HepG2 (cell line): ENCODE results near the gene CCDC181. TPM values are rescaled to one million over a fixed set of nuclear protein-coding genes. Genes with fewer than 3 reads are reported as not detected.

ENCODE experiments used
- ATAC-seq: fragments of 200-7000 bp; cut with Tn5 transposase; 3 replicates; pipeline ENCODE4 v1.9.1; 2020; ENCODE audit warnings: mild to moderate bottlenecking, moderate library complexity
- BruUV-seq: library from RNA; stranded (reverse); fragments of 400-500 nt; replicated peaks from 2 replicates; lab custom pipeline; 2021; lab: Mats Ljungman, UMichigan
- CTCF ChIA-PET: fragments of 300-600 bp; formaldehyde crosslinking; extraction: SDS; loops from one replicate; lab custom pipeline; 2021; ENCODE audit warnings: low total read pairs, inconsistent platforms, low intra/inter-chr PET ratio; lab: Yijun Ruan, JAX
- POLR2A ChIA-PET: fragments of 350-600 bp; sonication (Branson Sonifier 250); formaldehyde crosslinking; loops from one replicate; lab custom pipeline; 2020; ENCODE audit warnings: antibody characterized with exemption, inconsistent platforms; lab: Yijun Ruan, JAX
- DNase-seq: peaks from one replicate; pipeline ENCODE4 v3.0.0-alpha.2; 2015; ENCODE audit warnings: low spot score
- FAIRE-seq: peaks from 3 replicates; lab custom pipeline; 2011; peaks lifted over from hg19 to GRCh38; lab: Jason Lieb, UNC
- H2AFZ ChIP-seq: one replicate; pipeline ENCODE4 v1.6.1; 2011; ENCODE audit warnings: low read length, inconsistent platforms
- H3K27ac ChIP-seq: fragments of 300-600 bp; 3 replicates; pipeline ENCODE4 v1.8.0; 2011; ENCODE audit warnings: mixed run types, mild to moderate bottlenecking, mixed read lengths, low read length, inconsistent platforms; ENCODE audit not compliant: insufficient read depth; ENCODE audit errors: extremely low read length
- H3K27me3 ChIP-seq, 2 experiments: fragments of 200-600 bp in 1 of 2; 2 replicates in 1 of 2; 3 replicates in 1 of 2; pipeline versions ENCODE4 v1.6.0 to v1.8.0; 2011; ENCODE audit warnings: low read length in 2 of 2, mild to moderate bottlenecking in 2 of 2, moderate library complexity in 2 of 2, inconsistent platforms in 1 of 2; ENCODE audit not compliant: insufficient read depth in 2 of 2, control insufficient read depth in 1 of 2
- H3K36me3 ChIP-seq, 2 experiments: fragments of 200-600 bp in 1 of 2; replicated peaks in 1 of 2; 2 replicates in 1 of 2; 3 replicates in 1 of 2; pipeline versions ENCODE4 v1.5.1 to v1.8.0; 2011; ENCODE audit warnings: low read length in 2 of 2, inconsistent platforms in 1 of 2; ENCODE audit not compliant: insufficient read depth in 2 of 2, control insufficient read depth in 1 of 2
- H3K4me1 ChIP-seq: 2 replicates; pipeline ENCODE4 v1.5.1; 2012; ENCODE audit warnings: low read length, inconsistent platforms; ENCODE audit not compliant: insufficient read depth
- H3K4me2 ChIP-seq: 2 replicates; pipeline ENCODE4 v1.6.0; 2011; ENCODE audit warnings: low read depth, low read length, inconsistent platforms
- H3K4me3 ChIP-seq, 3 experiments: fragments of 200-600 bp in 1 of 3; sonication (generic), shearing (Covaris generic) in 1 of 3; replicated peaks in 1 of 3; 2 replicates each; pipeline ENCODE4 v1.5.1; 2011 to 2016; ENCODE audit warnings: low read length in 3 of 3, inconsistent platforms in 2 of 3, low read depth in 2 of 3, mild to moderate bottlenecking in 2 of 3, control low read depth in 1 of 3, mixed read lengths in 1 of 3; ENCODE audit not compliant: insufficient read depth in 1 of 3
- H3K79me2 ChIP-seq: one replicate; pipeline ENCODE4 v1.6.1; 2011; ENCODE audit warnings: low read length, inconsistent platforms; ENCODE audit not compliant: insufficient read depth
- H3K9ac ChIP-seq: 2 replicates; pipeline ENCODE4 v1.6.0; 2011; ENCODE audit warnings: mild to moderate bottlenecking, low read depth, low read length, inconsistent platforms; ENCODE audit not compliant: insufficient read depth
- H3K9me3 ChIP-seq: 2 replicates; pipeline ENCODE4 v1.5.1; 2012; ENCODE audit warnings: mild to moderate bottlenecking, low read length
- H4K20me1 ChIP-seq: 2 replicates; pipeline ENCODE4 v1.6.0; 2011; ENCODE audit warnings: inconsistent platforms, mild to moderate bottlenecking, low read length, moderate library complexity; ENCODE audit not compliant: insufficient read depth
- FOXO4 ChIP-seq: sonication (generic); formaldehyde crosslinking; conservative IDR thresholded peaks from 2 replicates; pipeline ENCODE4 v1.8.1; 2023; ENCODE audit warnings: missing genetic modification reagents
- JUN ChIP-seq: sonication (generic); formaldehyde crosslinking; IDR thresholded peaks from 2 replicates; pipeline ENCODE4 v1.4.0; 2020; ENCODE audit warnings: mild to moderate bottlenecking, missing genetic modification reagents
- ZBTB1 ChIP-seq: sonication (generic); formaldehyde crosslinking; IDR thresholded peaks from 2 replicates; pipeline ENCODE4 v1.4.0; 2020; ENCODE audit warnings: missing genetic modification reagents, borderline replicate concordance
- ZFP36L2 ChIP-seq: sonication (generic); formaldehyde crosslinking; IDR thresholded peaks from 2 replicates; pipeline ENCODE4 v1.4.0; 2020; ENCODE audit warnings: missing genetic modification reagents
- WGBS: methylation state at CpG from one replicate; pipeline ENCODE4 v1.1.6; 2017; ENCODE audit warnings: low lambda C conversion rate; 5-methylcytosine and 5-hydroxymethylcytosine counted together
- in situ Hi-C: cut with HindIII; loops from 2 replicates; pipeline ENCODE4 v1.10.0; 2017; ENCODE audit warnings: low pct_unique_long_range_greater_than_20kb; ENCODE audit not compliant: extremely low pct_ligation_motif_present
- intact Hi-C: fragments of 100-400 bp; cut with micrococcal nuclease; formaldehyde crosslinking; loops from one replicate; pipeline ENCODE4 v1.10.0; 2022; ENCODE audit not compliant: unreplicated experiment
- polyA plus RNA-seq, 8 experiments: library from polyadenylated mRNA; depleted of rRNA in 3 of 8; stranded (reverse) in 7 of 8; unstranded in 1 of 8; fragments of >200 nt; fragmentation: Illumina TruSeq in 4 of 8; extraction: Trizol in 4 of 8; gene quantifications; 2 replicates each; pipeline versions ENCODE4 v1.2.1 to v1.2.3, GENCODE V29; 2011 to 2016; ENCODE audit warnings: low read depth in 4 of 8, missing spikeins in 1 of 8, mixed read lengths in 1 of 8; ENCODE audit not compliant: insufficient read depth in 1 of 8
- total RNA-seq, 5 experiments: library from RNA; depleted of rRNA; stranded (reverse); fragments of >200 nt; fragmentation: Illumina TruSeq; extraction: Trizol; gene quantifications; 2 replicates each; pipeline ENCODE4 v1.2.3, GENCODE V29; 2016; ENCODE audit warnings: low read depth in 1 of 5
- TF ChIP-seq, protein P1 (sequence below): IDR thresholded peaks from 2 replicates; pipeline ENCODE4 v1.4.0; 2020; ENCODE audit warnings: mild to moderate bottlenecking, missing genetic modification reagents
- TF ChIP-seq, protein P2 (sequence below): sonication (generic); formaldehyde crosslinking; IDR thresholded peaks from 2 replicates; pipeline ENCODE4 v1.5.1; 2020; ENCODE audit warnings: mild to moderate bottlenecking, missing genetic modification reagents, moderate library complexity
- TF ChIP-seq, protein P3 (sequence below): sonication (generic); formaldehyde crosslinking; IDR thresholded peaks from 2 replicates; pipeline ENCODE4 v1.4.0; 2020; ENCODE audit warnings: mild to moderate bottlenecking, low read depth, missing genetic modification reagents

The CCDC181 gene
- total and polyA plus RNA-seq, 2 of the 13 experiments (the other 11 are each of a cell fraction or from before 2014, with no cell fraction given), result 0.07 TPM; not detected in 1

GRCh38 chr1:169473347-169473746 is 46.1 kb upstream of the CCDC181 start (continued):
- TF ChIP-seq, protein P1, sequence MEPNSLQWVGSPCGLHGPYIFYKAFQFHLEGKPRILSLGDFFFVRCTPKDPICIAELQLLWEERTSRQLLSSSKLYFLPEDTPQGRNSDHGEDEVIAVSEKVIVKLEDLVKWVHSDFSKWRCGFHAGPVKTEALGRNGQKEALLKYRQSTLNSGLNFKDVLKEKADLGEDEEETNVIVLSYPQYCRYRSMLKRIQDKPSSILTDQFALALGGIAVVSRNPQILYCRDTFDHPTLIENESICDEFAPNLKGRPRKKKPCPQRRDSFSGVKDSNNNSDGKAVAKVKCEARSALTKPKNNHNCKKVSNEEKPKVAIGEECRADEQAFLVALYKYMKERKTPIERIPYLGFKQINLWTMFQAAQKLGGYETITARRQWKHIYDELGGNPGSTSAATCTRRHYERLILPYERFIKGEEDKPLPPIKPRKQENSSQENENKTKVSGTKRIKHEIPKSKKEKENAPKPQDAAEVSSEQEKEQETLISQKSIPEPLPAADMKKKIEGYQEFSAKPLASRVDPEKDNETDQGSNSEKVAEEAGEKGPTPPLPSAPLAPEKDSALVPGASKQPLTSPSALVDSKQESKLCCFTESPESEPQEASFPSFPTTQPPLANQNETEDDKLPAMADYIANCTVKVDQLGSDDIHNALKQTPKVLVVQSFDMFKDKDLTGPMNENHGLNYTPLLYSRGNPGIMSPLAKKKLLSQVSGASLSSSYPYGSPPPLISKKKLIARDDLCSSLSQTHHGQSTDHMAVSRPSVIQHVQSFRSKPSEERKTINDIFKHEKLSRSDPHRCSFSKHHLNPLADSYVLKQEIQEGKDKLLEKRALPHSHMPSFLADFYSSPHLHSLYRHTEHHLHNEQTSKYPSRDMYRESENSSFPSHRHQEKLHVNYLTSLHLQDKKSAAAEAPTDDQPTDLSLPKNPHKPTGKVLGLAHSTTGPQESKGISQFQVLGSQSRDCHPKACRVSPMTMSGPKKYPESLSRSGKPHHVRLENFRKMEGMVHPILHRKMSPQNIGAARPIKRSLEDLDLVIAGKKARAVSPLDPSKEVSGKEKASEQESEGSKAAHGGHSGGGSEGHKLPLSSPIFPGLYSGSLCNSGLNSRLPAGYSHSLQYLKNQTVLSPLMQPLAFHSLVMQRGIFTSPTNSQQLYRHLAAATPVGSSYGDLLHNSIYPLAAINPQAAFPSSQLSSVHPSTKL (CRISPR knock-in tag), result no peak

DNA sequence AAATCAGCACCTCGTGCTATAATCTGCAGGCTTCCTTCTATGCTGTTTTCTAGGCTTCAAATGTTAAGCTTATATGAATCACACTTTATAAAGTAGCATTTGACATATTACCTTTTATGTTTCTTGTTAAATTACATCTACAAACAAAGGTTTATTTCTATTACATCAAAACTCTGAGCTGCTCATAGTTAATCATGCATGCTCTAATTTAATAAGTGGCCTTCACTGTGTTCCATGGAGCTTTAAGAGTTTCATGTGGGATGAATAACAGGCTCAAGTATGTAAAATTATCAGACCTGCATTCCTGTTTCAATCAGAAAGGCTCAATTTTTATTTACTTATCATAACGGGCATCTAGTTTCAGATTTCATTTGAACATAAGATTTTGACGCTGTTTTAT is 45.5 kb upstream of the CCDC181 start:
- Histone ChIP-seq H3K4me1 (no peaks in the 10 kb centered on the region), H3K4me3 (no peak overlapping the region), H3K9me3 (no peaks in the 10 kb centered on the region), H4K20me1 (peaks cover 14% of the 10 kb centered on the region; the same call in 1 of the 2 replicates), H3K27me3 (no peaks in the 10 kb centered on the region), H3K4me2 (no peak overlapping the region), H3K9ac (no peak overlapping the region), H3K79me2 (peaks cover 25% of the 10 kb centered on the region), H3K27ac (no peak overlapping the region), H2AFZ (no peak overlapping the region), H3K36me3 (peaks cover 8 to 44% of the 10 kb centered on the region in 2 experiments; a peak in 4 of 5 replicates)
- intact Hi-C loops (no loop called here), in situ Hi-C loops (no loop called here)
- POLR2A ChIA-PET, result no interaction called here
- TF ChIP-seq, protein P2, sequence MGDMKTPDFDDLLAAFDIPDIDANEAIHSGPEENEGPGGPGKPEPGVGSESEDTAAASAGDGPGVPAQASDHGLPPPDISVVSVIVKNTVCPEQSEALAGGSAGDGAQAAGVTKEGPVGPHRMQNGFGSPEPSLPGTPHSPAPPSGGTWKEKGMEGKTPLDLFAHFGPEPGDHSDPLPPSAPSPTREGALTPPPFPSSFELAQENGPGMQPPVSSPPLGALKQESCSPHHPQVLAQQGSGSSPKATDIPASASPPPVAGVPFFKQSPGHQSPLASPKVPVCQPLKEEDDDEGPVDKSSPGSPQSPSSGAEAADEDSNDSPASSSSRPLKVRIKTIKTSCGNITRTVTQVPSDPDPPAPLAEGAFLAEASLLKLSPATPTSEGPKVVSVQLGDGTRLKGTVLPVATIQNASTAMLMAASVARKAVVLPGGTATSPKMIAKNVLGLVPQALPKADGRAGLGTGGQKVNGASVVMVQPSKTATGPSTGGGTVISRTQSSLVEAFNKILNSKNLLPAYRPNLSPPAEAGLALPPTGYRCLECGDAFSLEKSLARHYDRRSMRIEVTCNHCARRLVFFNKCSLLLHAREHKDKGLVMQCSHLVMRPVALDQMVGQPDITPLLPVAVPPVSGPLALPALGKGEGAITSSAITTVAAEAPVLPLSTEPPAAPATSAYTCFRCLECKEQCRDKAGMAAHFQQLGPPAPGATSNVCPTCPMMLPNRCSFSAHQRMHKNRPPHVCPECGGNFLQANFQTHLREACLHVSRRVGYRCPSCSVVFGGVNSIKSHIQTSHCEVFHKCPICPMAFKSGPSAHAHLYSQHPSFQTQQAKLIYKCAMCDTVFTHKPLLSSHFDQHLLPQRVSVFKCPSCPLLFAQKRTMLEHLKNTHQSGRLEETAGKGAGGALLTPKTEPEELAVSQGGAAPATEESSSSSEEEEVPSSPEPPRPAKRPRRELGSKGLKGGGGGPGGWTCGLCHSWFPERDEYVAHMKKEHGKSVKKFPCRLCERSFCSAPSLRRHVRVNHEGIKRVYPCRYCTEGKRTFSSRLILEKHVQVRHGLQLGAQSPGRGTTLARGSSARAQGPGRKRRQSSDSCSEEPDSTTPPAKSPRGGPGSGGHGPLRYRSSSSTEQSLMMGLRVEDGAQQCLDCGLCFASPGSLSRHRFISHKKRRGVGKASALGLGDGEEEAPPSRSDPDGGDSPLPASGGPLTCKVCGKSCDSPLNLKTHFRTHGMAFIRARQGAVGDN, result no peak
- no peak for TF ChIP-seq FOXO4 (CRISPR knock-in tag)
- no peak for TF ChIP-seq ZBTB1 (CRISPR knock-in tag)
- TF ChIP-seq ZFP36L2, result no peak
- TF ChIP-seq, protein P3, sequence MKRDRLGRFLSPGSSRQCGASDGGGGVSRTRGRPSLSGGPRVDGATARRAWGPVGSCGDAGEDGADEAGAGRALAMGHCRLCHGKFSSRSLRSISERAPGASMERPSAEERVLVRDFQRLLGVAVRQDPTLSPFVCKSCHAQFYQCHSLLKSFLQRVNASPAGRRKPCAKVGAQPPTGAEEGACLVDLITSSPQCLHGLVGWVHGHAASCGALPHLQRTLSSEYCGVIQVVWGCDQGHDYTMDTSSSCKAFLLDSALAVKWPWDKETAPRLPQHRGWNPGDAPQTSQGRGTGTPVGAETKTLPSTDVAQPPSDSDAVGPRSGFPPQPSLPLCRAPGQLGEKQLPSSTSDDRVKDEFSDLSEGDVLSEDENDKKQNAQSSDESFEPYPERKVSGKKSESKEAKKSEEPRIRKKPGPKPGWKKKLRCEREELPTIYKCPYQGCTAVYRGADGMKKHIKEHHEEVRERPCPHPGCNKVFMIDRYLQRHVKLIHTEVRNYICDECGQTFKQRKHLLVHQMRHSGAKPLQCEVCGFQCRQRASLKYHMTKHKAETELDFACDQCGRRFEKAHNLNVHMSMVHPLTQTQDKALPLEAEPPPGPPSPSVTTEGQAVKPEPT, result no peak
- TF ChIP-seq JUN, result no peak
- no peak for ATAC-seq
- CTCF ChIA-PET, result no interaction called here
- BruUV-seq, result no TSS peak
- no peak for DNase-seq
- WGBS, result 98% methylated on average over 3 of the region's 3 CpGs
- no peak for FAIRE-seq
